Endodermal cell (in vitro differentiated cells): Measurements from ENCODE around the gene MCU. TPM values are rescaled to one million over a fixed set of nuclear protein-coding genes. Genes with fewer than 3 reads are reported as not detected.

ENCODE experiments used
- DNase-seq: peaks from one replicate; pipeline ENCODE4 v3.0.0-alpha.2; 2017
- H3K27ac ChIP-seq: 2 replicates; pipeline ENCODE4 v1.5.1; 2013; ENCODE audit warnings: mild to moderate bottlenecking, low read depth, low read length, moderate library complexity
- H3K27me3 ChIP-seq: 2 replicates; pipeline ENCODE4 v1.6.1; 2013; ENCODE audit warnings: mild to moderate bottlenecking, low read length, moderate library complexity; ENCODE audit not compliant: insufficient read depth, control insufficient read depth, poor library complexity, severe bottlenecking
- H3K36me3 ChIP-seq: 2 replicates; pipeline ENCODE4 v1.7.0; 2013; ENCODE audit warnings: mild to moderate bottlenecking, low read length, moderate library complexity; ENCODE audit not compliant: control insufficient read depth, insufficient read depth
- H3K4me1 ChIP-seq: one replicate; pipeline ENCODE4 v1.7.0; 2013; ENCODE audit warnings: low read length; ENCODE audit not compliant: control insufficient read depth, insufficient read depth
- H3K4me3 ChIP-seq: 2 replicates; pipeline ENCODE4 v1.5.1; 2013; ENCODE audit warnings: mild to moderate bottlenecking, low read length, moderate library complexity
- H3K9ac ChIP-seq: 2 replicates; pipeline ENCODE4 v1.6.1; 2013; ENCODE audit warnings: mild to moderate bottlenecking, low read length, moderate library complexity; ENCODE audit not compliant: poor library complexity, severe bottlenecking; ENCODE audit errors: extremely low read depth
- H3K9me3 ChIP-seq: 2 replicates; pipeline ENCODE4 v1.6.1; 2013; ENCODE audit warnings: mild to moderate bottlenecking, low read length, moderate library complexity; ENCODE audit not compliant: control insufficient read depth
- H3K27ac Mint-ChIP-seq: 2 replicates; pipeline ENCODE4 v1.8.0; 2020; ENCODE audit warnings: mixed read lengths
- H3K27me3 Mint-ChIP-seq: 2 replicates; pipeline ENCODE4 v1.8.0; 2021; ENCODE audit warnings: mild to moderate bottlenecking, mixed read lengths; ENCODE audit not compliant: insufficient read depth
- H3K36me3 Mint-ChIP-seq: 2 replicates; pipeline ENCODE4 v1.8.0; 2020; ENCODE audit warnings: low read depth, mixed read lengths
- H3K4me1 Mint-ChIP-seq: 2 replicates; pipeline ENCODE4 v1.8.0; 2020; ENCODE audit warnings: mixed read lengths
- H3K4me3 Mint-ChIP-seq: 2 replicates; pipeline ENCODE4 v1.8.0; 2020; ENCODE audit warnings: mild to moderate bottlenecking, moderate library complexity, mixed read lengths
- H3K9me3 Mint-ChIP-seq: 2 replicates; pipeline ENCODE4 v1.8.0; 2020; ENCODE audit warnings: mild to moderate bottlenecking, mixed read lengths
- CTCF ChIP-seq: fragments of 200-600 bp; sonication (generic); conservative IDR thresholded peaks from 2 replicates; pipeline ENCODE4 v1.5.0; 2021; ENCODE audit warnings: antibody characterized with exemption, mild to moderate bottlenecking
- WGBS, 2 experiments: methylation state at CpG; one replicate each; pipeline versions ENCODE4 v1.1.5 to v1.1.7; 2013; ENCODE audit warnings: missing lambda C conversion rate in 2 of 2, mixed read lengths in 1 of 2; ENCODE audit not compliant: insufficient coverage in 1 of 2, insufficient read length in 1 of 2; 5-methylcytosine and 5-hydroxymethylcytosine counted together
- total RNA-seq, 2 donors: library from RNA; stranded (reverse); fragmentation: NEBNext Ultra II Directional in 1 of 2; extraction: Animal tissue kit (Norgen Biotek cat#: 25700) in 1 of 2; gene quantifications; 2 replicates in 1 of 2; 3 replicates in 1 of 2; pipeline ENCODE4 v1.2.1, GENCODE V29; 2021

MCU gene
- total RNA-seq, 2 donors from 2014 or later: 46.1 to 48.5 TPM

- Histone ChIP-seq H3K4me3 (no peak overlapping the region), H3K27me3 (no peaks in the 10 kb centered on the region), H3K9me3 (no peaks in the 10 kb centered on the region), H3K4me1 (no peaks in the 10 kb centered on the region), H3K9ac (no peak overlapping the region), H3K27ac (no peak overlapping the region), H3K36me3 (no peaks in the 10 kb centered on the region)
- Mint-ChIP-seq H3K27me3 (no peaks in the 10 kb centered on the region), H3K4me1 (peaks cover 9% of the 10 kb centered on the region), H3K36me3 (peaks cover 6% of the 10 kb centered on the region), H3K9me3 (no peaks in the 10 kb centered on the region), H3K4me3 (no peak overlapping the region), H3K27ac (no peak overlapping the region)
- 77 to 94% methylated on average over 4 of the region's 4 CpGs for WGBS, 2 experiments
- TF ChIP-seq CTCF: no peak
- no peak for DNase-seq
These were observed 120.9 kb downstream of the MCU start for GRCh38 chr10:72812753-72813430.

GRCh38 chr10:72814099-72814790 lies 122.3 kb downstream of the MCU start:
- Histone ChIP-seq H3K4me3 (no peak overlapping the region), H3K36me3 (no peaks in the 10 kb centered on the region), H3K27ac (no peak overlapping the region), H3K27me3 (no peaks in the 10 kb centered on the region), H3K9me3 (no peaks in the 10 kb centered on the region), H3K4me1 (no peaks in the 10 kb centered on the region), H3K9ac (no peak overlapping the region)
- H3K4me1 Mint-ChIP-seq: peaks cover 13% of the 10 kb centered on the region
- no peak for TF ChIP-seq CTCF
- H3K27me3 Mint-ChIP-seq: no peaks in the 10 kb centered on the region
- no peak overlapping the region for H3K27ac Mint-ChIP-seq
- no peaks in the 10 kb centered on the region for H3K36me3 Mint-ChIP-seq
- 0 to 46% methylated on average over 1 to 2 of the region's 2 CpGs for WGBS, 2 experiments
- H3K4me3 Mint-ChIP-seq: no peak overlapping the region
- no peaks in the 10 kb centered on the region for H3K9me3 Mint-ChIP-seq
- DNase-seq: no peak

- Mint-ChIP-seq H3K36me3 (peaks cover under 1% of the 10 kb centered on the region), H3K4me3 (no peak overlapping the region), H3K27ac (no peak overlapping the region), H3K9me3 (no peaks in the 10 kb centered on the region), H3K27me3 (no peaks in the 10 kb centered on the region), H3K4me1 (peaks cover 6% of the 10 kb centered on the region)
- no peak overlapping the region for H3K4me3 ChIP-seq
- no CpG with 5 or more reads among the region's 1 CpG for WGBS, 2 experiments
- no peaks in the 10 kb centered on the region for H3K27me3 ChIP-seq
- H3K9me3 ChIP-seq: no peaks in the 10 kb centered on the region
- no peak overlapping the region for H3K27ac ChIP-seq
- H3K9ac ChIP-seq: no peak overlapping the region
- H3K36me3 ChIP-seq: no peaks in the 10 kb centered on the region
- H3K4me1 ChIP-seq: no peaks in the 10 kb centered on the region
- TF ChIP-seq CTCF: no peak
- DNase-seq: no peak
These were observed 124.6 kb downstream of the MCU start for GRCh38 chr10:72816565-72816964.
